ENCODE data around the gene ZIC1.

Gene ZIC1

GRCh38 chr3:147422601-147423536 lies 13.7 kb downstream of the ZIC1 start:
- DNase-seq (ENCODE audit: low spot score), result peak; percentile 79

DNA sequence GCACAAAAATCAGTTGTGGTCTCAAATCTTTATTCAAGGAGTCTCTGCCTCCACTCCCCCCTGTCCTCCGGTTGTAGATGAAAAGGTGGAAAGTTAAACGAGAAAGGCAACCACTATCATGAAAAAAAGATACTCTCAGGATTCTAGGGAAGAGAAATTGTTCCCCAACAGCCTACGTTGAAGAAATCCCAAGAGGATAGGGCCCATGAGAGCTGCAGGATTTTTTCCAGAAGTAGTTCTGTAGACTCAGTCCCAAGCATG lies 14.3 kb downstream of the ZIC1 start:
- no peak for DNase-seq (ENCODE audit: low spot score)

- peak; percentile 56 for DNase-seq (ENCODE audit: low spot score)
These were observed 14.8 kb downstream of the ZIC1 start for GRCh38 chr3:147423798-147424580.

- no peak for DNase-seq (ENCODE audit: low spot score)
These were observed 15.6 kb downstream of the ZIC1 start for GRCh38 chr3:147424581-147425387.

DNA sequence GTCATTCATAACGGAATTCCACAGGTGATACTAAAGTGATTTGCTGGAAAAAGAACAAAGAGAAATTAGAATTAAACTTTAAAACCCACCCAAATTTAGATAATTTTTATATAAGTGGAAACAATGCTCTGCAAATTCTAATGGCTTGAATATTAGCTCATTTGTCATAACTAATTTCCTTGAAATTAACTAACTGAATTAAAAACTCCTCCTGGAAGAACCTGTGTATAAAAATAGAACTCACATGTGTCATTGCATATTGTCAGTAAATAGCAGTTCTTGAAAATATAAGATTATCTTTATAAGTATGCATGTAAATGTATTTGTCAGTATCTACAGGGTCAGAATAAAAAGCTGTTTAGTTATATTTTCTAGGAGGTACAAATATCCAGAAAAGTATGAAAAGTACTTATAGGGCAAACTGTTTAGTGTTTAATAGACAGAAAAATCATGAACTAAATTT lies 16.3 kb downstream of the ZIC1 start:
- DNase-seq (ENCODE audit: low spot score), result no peak

GRCh38 chr3:147426931-147427330 lies 17.8 kb downstream of the ZIC1 start:
- no peak for DNase-seq (ENCODE audit: low spot score)

DNA sequence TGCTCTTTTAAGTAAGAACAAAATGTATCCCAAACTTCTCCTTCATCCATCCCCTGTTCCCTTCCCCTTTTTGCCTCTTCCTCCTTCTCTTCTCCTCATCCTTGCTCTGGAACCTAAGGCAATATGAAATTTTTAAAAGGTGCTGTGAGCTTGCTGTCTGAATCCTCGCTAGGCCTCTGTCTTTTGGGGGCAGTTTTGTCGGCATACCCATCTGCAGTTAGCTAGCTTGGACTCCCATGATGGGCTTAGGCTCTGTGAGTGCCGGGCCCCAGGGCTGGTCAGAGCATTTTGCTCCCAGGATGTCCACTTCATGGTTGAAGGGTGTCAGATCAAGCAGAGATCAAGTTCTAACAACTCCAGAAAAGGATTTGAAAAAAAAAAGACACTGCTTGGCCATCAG lies 18.6 kb downstream of the ZIC1 start:
- DNase-seq (ENCODE audit: low spot score), result no peak

DNA sequence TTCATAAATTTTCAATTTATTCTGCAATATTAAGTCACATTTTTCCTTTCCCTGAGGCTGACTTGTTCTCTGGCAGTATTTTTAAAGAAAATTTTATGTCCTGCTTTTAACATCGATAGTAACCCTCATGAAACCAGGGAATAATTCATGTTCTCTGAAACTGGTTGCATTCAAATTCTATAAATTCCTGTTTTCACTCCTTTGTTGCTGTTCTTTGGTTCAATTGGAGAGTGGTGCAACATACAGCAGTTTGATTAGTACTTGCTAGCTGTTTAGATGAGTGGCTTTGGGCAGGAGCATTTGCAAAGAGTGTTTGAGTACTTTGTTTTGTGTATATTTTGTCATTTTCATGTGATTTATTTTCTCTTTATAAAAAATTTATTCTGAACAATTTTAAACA lies 19.2 kb downstream of the ZIC1 start:
- DNase-seq (ENCODE audit: low spot score), result no peak

DNA sequence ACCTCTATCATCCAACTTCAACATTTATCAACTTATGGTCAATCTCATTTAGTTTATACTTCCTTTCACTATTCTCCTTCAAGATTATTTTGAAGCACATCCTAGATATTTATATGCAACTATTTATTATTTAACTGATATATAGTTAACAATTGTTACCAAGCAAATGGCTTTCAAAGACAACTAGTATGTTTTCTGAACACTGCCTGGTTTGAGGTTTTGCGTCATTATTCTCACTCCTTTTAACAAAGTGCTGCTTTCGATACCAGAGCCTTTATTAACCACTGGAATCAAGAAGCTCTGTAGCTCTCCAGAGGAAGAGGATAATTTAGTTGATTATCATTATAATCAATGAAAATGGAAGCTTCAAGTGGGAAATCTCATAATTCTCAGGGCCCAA lies 19.6 kb downstream of the ZIC1 start:
- no peak for DNase-seq (ENCODE audit: low spot score)

- no peak for DNase-seq (ENCODE audit: low spot score)
These were observed 22.6 kb downstream of the ZIC1 start for GRCh38 chr3:147431751-147432150.

DNA sequence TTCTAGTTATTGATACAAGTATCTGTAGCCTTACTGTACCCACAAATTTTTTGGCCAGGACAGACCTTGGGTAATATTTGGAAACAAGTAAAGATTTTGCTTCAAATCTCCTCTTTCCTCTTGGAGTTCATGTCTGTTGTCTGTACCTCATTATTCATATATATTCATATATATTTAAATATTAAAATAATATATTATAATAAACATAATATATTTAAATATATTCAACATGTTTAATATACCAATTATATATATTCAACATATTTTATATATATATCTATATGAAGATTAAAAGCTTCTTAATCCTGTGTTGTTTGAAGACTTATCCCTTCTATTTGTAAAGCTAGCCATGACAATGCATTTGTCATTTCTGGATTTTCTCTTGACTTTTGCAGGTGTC lies 38.1 kb downstream of the ZIC1 start:
- no peak for DNase-seq (ENCODE audit: low spot score)

DNA sequence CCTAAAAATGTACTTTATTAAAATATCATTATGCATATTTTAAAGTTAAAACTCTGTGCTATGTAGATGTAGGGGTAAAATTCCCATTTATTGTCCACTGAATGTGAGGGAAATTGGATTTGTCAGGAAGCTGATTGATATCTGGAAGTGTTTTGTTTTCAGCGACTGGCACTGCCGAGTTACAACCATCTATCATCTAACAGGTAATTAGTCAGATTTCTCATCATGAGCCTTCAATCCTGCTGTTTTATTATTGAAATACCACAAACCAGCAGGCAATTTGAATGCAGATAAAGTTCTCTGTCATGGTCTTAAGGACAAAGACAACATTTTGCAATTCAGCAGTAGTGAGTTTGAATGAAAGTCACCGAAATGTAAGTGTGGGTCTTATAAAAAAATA lies 40.5 kb downstream of the ZIC1 start:
- no peak for DNase-seq (ENCODE audit: low spot score)

- DNase-seq (ENCODE audit: low spot score), result no peak
These were observed 50.0 kb downstream of the ZIC1 start for GRCh38 chr3:147458995-147459704.

DNA sequence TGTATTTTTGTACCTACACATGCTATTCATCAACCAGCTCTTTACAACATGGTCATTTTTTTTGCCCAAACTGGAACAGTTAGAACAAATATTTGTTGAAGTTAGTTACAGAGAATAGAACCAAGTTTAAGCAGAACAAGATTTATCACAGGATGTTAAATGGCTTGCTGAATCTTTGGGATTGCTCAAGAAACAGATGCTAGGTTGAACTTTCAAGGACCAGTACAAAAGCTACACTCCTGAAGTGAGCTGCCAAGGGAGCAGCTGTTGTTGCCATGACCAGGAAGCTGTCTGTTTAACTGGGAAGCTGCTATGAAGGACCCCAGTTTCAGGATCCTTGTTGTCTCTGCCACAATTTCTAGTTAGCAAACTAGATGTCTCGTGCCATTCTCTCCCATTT lies 53.7 kb downstream of the ZIC1 start:
- no peak for DNase-seq (ENCODE audit: low spot score)
